Ectodermal cell (in vitro differentiated cells): ENCODE results near the gene ALDH1B1.

Source experiments
- H3K27ac ChIP-seq: 2 replicates; pipeline ENCODE4 v1.7.0; 2013; ENCODE audit warnings: mild to moderate bottlenecking, low read depth, low read length; ENCODE audit not compliant: insufficient read depth, poor library complexity, severe bottlenecking
- H3K27me3 ChIP-seq: 2 replicates; pipeline ENCODE4 v1.7.0; 2013; ENCODE audit warnings: mild to moderate bottlenecking, low read length; ENCODE audit not compliant: insufficient read depth, control insufficient read depth, poor library complexity, severe bottlenecking
- H3K36me3 ChIP-seq: one replicate; pipeline ENCODE4 v1.7.0; 2013; ENCODE audit warnings: low read length; ENCODE audit not compliant: control insufficient read depth, insufficient read depth
- H3K4me1 ChIP-seq: one replicate; pipeline ENCODE4 v1.7.0; 2013; ENCODE audit warnings: low read length; ENCODE audit not compliant: control insufficient read depth, insufficient read depth
- H3K4me3 ChIP-seq: 2 replicates; pipeline ENCODE4 v1.7.0; 2013; ENCODE audit warnings: low read depth, low read length, control low read depth; ENCODE audit not compliant: insufficient read depth
- H3K9me3 ChIP-seq: 2 replicates; pipeline ENCODE4 v1.7.0; 2013; ENCODE audit warnings: mild to moderate bottlenecking, low read length, moderate library complexity; ENCODE audit not compliant: control insufficient read depth
- WGBS, 2 experiments: methylation state at CpG; one replicate each; pipeline ENCODE4 v1.1.7; 2013; ENCODE audit warnings: missing lambda C conversion rate in 2 of 2; 5-methylcytosine and 5-hydroxymethylcytosine counted together

Gene ALDH1B1

GRCh38 chr9:38361473-38361850 is 31.0 kb upstream of the ALDH1B1 start:
- H3K4me1 ChIP-seq: peaks cover 12% of the 10 kb centered on the region
- peaks cover 4% of the 10 kb centered on the region for H3K27me3 ChIP-seq
- H3K27ac ChIP-seq: no peak overlapping the region
- H3K9me3 ChIP-seq: no peaks in the 10 kb centered on the region
- H3K36me3 ChIP-seq: no peaks in the 10 kb centered on the region
- H3K4me3 ChIP-seq: no peak overlapping the region
- WGBS, 2 experiments: 69 to 72% methylated on average over 6 of the region's 6 CpGs

- peaks cover 4% of the 10 kb centered on the region for H3K27me3 ChIP-seq
- no peak overlapping the region for H3K27ac ChIP-seq
- H3K4me3 ChIP-seq: no peak overlapping the region
Observed at GRCh38 chr9:38362852-38363588, 29.5 kb upstream of the ALDH1B1 start.

GRCh38 chr9:38363589-38363925 is 28.9 kb upstream of the ALDH1B1 start:
- no peaks in the 10 kb centered on the region for H3K9me3 ChIP-seq
- 89% methylated on average over 5 of the region's 5 CpGs for WGBS, 2 experiments

More at GRCh38 chr9:38362852-38363588, 29.5 kb upstream of the ALDH1B1 start:
- H3K36me3 ChIP-seq: no peaks in the 10 kb centered on the region
- 81 to 82% methylated on average over 21 of the region's 21 CpGs for WGBS, 2 experiments
- peaks cover 12% of the 10 kb centered on the region for H3K4me1 ChIP-seq
- no peaks in the 10 kb centered on the region for H3K9me3 ChIP-seq

GRCh38 chr9:38367898-38368297 is 24.6 kb upstream of the ALDH1B1 start:
- Histone ChIP-seq H3K36me3 (no peaks in the 10 kb centered on the region), H3K9me3 (no peaks in the 10 kb centered on the region), H3K4me3 (no peak overlapping the region), H3K4me1 (no peaks in the 10 kb centered on the region), H3K27ac (no peak overlapping the region), H3K27me3 (peaks cover 4% of the 10 kb centered on the region)

More at GRCh38 chr9:38363589-38363925, 28.9 kb upstream of the ALDH1B1 start:
- Histone ChIP-seq H3K4me1 (peaks cover 12% of the 10 kb centered on the region), H3K4me3 (no peak overlapping the region), H3K27ac (no peak overlapping the region), H3K36me3 (no peaks in the 10 kb centered on the region), H3K27me3 (peaks cover 4% of the 10 kb centered on the region)

GRCh38 chr9:38368731-38369130 is 23.8 kb upstream of the ALDH1B1 start:
- H3K4me3 ChIP-seq: no peak overlapping the region
- H3K27ac ChIP-seq: no peak overlapping the region
- H3K4me1 ChIP-seq: no peaks in the 10 kb centered on the region
- H3K36me3 ChIP-seq: no peaks in the 10 kb centered on the region
- H3K9me3 ChIP-seq: no peaks in the 10 kb centered on the region
- WGBS, 2 experiments: 86 to 100% methylated on average over 1 to 2 of the region's 2 CpGs
- H3K27me3 ChIP-seq: peaks cover 4% of the 10 kb centered on the region

GRCh38 chr9:38370176-38370575 is 22.3 kb upstream of the ALDH1B1 start:
- no peaks in the 10 kb centered on the region for H3K4me1 ChIP-seq
- no peaks in the 10 kb centered on the region for H3K36me3 ChIP-seq
- no peak overlapping the region for H3K4me3 ChIP-seq
- WGBS, 2 experiments: 72 to 80% methylated on average over 3 to 4 of the region's 4 CpGs
- H3K27me3 ChIP-seq: peaks cover 7% of the 10 kb centered on the region
- H3K9me3 ChIP-seq: no peaks in the 10 kb centered on the region
- H3K27ac ChIP-seq: no peak overlapping the region

GRCh38 chr9:38371495-38371894 is 21.0 kb upstream of the ALDH1B1 start:
- no peak overlapping the region for H3K4me3 ChIP-seq
- WGBS, 2 experiments: 93 to 97% methylated on average over 2 of the region's 2 CpGs
- H3K9me3 ChIP-seq: no peaks in the 10 kb centered on the region
- H3K27me3 ChIP-seq: peaks cover 4% of the 10 kb centered on the region
- H3K4me1 ChIP-seq: no peaks in the 10 kb centered on the region
- H3K27ac ChIP-seq: no peak overlapping the region
- no peaks in the 10 kb centered on the region for H3K36me3 ChIP-seq

GRCh38 chr9:38372762-38373619 is 19.5 kb upstream of the ALDH1B1 start:
- WGBS, 2 experiments: 86 to 90% methylated on average over 10 of the region's 10 CpGs
- Histone ChIP-seq H3K4me3 (no peak overlapping the region), H3K4me1 (no peaks in the 10 kb centered on the region), H3K9me3 (no peaks in the 10 kb centered on the region), H3K27ac (no peak overlapping the region), H3K36me3 (no peaks in the 10 kb centered on the region), H3K27me3 (peaks cover 4% of the 10 kb centered on the region)

- H3K9me3 ChIP-seq: no peaks in the 10 kb centered on the region
- H3K27me3 ChIP-seq: peaks cover 4% of the 10 kb centered on the region
- H3K4me3 ChIP-seq: no peak overlapping the region
- H3K27ac ChIP-seq: no peak overlapping the region
- 77 to 79% methylated on average over 3 of the region's 3 CpGs for WGBS, 2 experiments
- no peaks in the 10 kb centered on the region for H3K36me3 ChIP-seq
- no peaks in the 10 kb centered on the region for H3K4me1 ChIP-seq
Observed at GRCh38 chr9:38373679-38374078, 18.8 kb upstream of the ALDH1B1 start.

- Histone ChIP-seq H3K4me3 (no peak overlapping the region), H3K9me3 (no peaks in the 10 kb centered on the region), H3K27me3 (peaks cover 8% of the 10 kb centered on the region), H3K4me1 (peaks cover 4% of the 10 kb centered on the region), H3K36me3 (no peaks in the 10 kb centered on the region), H3K27ac (no peak overlapping the region)
- 86 to 88% methylated on average over 5 of the region's 5 CpGs for whole genome bisulfite sequencing, 2 experiments
Observed at GRCh38 chr9:38374847-38375571, 17.5 kb upstream of the ALDH1B1 start.
